Spleen (tissue), 7 donors: ENCODE results near the gene NFYB.

ENCODE experiments used
- CTCF ChIP-seq, 11 experiments: fragments of 200-600 bp in 7 of 11; fragments of 450-650 bp in 4 of 11; sonication (generic) in 4 of 11; IDR thresholded peaks in 8 of 11; conservative IDR thresholded peaks in 3 of 11; 1 replicate in 7 of 11; 2 replicates in 4 of 11; pipeline versions ENCODE4 v1.4.0 to v1.8.0; 2016 to 2021; ENCODE audit warnings: antibody characterized with exemption in 11 of 11, inconsistent platforms in 4 of 11, mild to moderate bottlenecking in 1 of 11
- POLR2A ChIP-seq, 3 donors: fragments of 450-650 bp; IDR thresholded peaks; one replicate each; pipeline ENCODE4 v1.5.1; 2017; ENCODE audit warnings: antibody characterized with exemption in 3 of 3, mild to moderate bottlenecking in 1 of 3
- POLR2AphosphoS5 ChIP-seq, 3 donors: sonication (generic); formaldehyde crosslinking; IDR thresholded peaks; one replicate each; pipeline ENCODE4 v1.5.1; 2017; ENCODE audit warnings: antibody characterized with exemption in 3 of 3
- donor health status: DM: no; HTN: no; CAD: no; lungs with moderate emphysema.
- donor health status: DM: no; HTN: no; CAD: no.
- donor health status: DM: no; HTN: no; CAD: no.

DNA sequence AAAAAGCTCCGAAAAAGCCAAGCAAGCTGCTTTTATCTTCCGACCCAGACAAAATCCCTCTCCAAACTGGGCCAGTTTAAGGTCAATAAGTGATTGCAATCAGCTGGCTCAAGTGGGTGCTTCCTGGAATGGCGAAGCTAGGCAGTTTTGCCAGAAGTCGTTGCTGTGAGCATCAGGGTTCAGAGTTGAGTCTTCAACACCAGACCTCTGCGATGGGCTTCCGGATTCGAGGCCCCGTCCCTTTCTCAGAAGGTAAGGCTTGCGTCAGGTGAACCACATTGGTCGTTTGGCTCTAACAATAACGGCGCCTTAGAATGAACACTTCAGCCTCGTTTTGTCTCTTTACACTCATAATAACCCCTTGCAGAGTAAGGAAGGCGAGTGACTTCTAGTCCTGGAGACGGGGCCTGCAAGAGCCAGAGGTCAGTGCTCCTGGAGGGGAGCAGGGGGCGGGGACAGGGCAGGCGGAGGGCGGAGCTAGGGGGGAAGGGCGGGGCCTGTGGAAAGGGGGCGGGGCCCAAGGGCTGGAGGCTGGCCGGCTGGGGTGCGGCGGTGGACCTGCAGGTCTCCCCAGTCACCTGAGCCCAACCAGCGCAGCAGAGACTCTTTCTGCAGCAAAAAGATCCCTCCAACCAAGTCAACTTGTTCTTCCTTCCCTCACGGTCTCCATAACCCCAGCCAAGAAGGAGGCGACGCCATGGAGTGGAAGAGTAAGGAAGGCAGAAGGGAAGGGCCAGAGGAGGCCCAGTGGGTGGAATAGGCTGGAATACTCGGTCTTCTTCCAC lies 34.0 kb upstream of the NFYB start:
- TF ChIP-seq CTCF (IDR thresholded peaks at IDR 0.05 in 8 of 11, conservative IDR thresholded peaks at IDR 0.05 in 3 of 11): no peak
- TF ChIP-seq POLR2AphosphoS5 (IDR thresholded peaks at IDR 0.05): peak in 2 of 3 donors; percentile 25 to 70
- TF ChIP-seq POLR2A (IDR thresholded peaks at IDR 0.05): no peak
